GM19397 (cell line): Measurements from ENCODE around the gene NFS1.

Source experiments
- ATAC-seq: cut with Tn5 transposase; IDR thresholded peaks from one replicate; pipeline ENCODE4 v1.9.1; 2021; ENCODE audit warnings: mild to moderate bottlenecking, moderate library complexity; ENCODE audit not compliant: unreplicated experiment

NFS1 gene

DNA sequence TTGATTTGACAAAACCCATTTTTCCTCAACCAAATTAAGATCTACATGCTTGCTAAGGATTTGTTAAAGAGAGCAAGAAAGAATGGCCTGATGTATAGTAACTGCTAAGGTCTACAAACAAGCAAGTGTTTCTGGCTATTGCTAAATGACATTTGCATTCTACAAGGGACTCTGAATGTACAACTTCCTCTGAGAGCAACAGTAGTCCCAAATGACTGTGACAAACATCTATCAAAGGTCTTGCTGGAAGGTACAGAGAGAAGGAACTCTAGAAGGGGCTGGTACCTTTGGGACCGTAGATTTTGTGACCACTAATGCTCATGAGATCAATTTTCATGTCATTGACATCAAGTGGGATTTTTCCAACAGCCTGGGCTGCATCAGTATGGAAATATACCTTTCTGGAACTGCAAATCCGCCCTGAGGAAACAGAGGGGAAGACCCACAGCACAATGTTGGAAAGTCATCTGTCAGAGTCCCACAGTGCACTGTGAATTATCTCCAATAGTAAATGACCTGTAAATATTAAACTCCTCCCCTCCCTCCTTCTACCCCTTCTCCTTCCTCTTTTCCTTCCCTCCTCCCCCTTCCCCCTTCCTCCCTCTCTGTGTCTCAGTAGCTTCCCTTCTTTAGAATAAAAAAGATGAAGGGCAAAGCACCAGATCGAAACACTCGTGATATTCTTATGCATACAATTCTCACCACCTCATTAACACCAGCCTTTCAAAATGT, 18.5 kb downstream of the NFS1 start:
- ATAC-seq = no peak

DNA sequence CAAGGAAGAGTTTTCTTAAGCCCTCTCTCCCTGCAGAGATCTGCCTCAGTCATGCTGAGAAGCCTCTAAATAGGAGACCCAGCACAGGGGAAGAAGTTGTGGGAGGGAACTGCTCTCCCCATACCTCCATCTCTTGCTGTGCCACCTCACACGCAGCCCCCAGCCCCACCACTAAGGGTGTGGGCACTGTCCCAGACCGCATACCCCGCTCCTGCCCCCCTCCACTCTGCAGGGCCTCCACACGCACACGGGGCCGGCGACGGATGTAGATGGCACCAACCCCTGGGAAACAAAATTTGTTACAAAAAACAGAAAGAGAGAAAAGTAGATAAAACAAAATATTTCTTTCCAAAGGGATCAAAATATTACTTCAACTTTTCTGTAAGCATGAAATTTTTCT, 24.2 kb downstream of the NFS1 start:
- ATAC-seq = no peak

DNA sequence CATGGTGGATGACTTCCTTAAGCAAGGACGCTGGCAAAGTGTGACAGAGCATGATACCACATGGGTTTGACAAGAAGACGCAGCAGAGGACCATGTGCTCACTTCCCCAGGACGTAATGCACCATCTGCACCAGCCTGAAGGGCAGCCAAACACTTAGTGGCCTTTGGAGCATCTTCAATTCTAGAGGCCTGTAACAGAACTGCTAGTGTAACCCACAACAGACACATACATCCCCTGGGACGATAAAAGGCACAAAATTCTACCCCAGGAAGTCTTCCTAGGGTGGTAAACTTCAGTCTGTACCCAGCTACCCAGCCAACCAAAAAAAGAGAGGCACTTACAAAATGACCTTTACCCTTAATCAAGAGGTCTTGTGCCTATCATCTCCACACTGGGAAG, 25.3 kb downstream of the NFS1 start:
- ATAC-seq = no peak

DNA sequence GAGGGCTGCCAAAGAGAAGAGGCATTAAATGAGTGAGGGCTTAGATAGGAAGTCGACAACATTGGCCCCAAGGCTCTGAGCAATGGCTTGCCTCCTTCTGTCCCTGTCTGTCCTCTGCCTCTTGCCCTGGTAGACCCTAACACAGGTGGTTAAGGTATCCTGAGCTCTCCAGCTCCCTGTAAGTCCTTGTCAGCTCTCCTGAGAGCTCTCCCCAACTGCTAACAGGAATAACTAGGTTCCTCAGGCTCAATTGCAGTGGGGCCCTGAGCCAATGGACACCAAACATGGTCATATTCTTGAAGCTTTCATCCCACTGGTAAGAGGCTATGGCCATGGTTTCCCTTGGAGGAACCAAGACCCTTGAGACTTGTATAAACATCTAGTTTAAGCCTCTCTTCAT, 29.5 kb downstream of the NFS1 start:
- ATAC-seq = no peak

DNA sequence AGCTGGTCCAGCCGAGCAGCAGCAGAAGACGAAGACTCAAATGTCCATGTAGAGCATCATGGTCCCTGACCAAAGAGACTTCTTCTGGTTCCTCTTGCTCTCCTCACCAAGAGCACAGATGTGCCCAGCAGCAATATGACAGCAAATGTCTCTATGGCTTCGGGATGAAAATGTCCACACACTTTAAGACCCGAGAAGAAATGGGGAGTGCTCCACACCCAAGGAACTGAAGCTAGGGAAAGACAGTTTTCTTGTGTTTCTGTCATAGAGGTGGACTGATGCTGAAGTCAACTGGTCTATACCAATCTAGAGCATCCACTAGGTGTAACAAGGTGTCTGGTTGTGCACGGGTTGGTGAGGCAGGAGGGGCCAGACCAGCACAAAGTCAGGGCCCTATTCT, 29.9 kb downstream of the NFS1 start:
- ATAC-seq = no peak

DNA sequence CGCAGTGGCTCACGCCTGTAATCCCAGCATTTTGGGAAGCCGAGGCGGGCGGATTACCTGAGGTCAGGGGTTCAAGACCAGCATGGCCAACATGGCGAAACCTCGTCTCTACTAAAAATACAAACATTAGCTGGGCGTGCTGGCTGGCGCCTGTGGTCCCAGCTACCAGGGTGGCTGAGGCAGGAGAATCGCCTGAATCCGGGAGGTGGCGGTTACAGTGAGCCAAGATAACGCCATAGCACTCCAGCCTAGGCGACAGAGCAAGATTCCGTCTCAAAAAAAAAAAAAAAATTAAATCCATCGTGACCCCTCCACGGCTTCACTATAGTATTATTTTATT, 33.2 kb downstream of the NFS1 start:
- no peak for ATAC-seq

DNA sequence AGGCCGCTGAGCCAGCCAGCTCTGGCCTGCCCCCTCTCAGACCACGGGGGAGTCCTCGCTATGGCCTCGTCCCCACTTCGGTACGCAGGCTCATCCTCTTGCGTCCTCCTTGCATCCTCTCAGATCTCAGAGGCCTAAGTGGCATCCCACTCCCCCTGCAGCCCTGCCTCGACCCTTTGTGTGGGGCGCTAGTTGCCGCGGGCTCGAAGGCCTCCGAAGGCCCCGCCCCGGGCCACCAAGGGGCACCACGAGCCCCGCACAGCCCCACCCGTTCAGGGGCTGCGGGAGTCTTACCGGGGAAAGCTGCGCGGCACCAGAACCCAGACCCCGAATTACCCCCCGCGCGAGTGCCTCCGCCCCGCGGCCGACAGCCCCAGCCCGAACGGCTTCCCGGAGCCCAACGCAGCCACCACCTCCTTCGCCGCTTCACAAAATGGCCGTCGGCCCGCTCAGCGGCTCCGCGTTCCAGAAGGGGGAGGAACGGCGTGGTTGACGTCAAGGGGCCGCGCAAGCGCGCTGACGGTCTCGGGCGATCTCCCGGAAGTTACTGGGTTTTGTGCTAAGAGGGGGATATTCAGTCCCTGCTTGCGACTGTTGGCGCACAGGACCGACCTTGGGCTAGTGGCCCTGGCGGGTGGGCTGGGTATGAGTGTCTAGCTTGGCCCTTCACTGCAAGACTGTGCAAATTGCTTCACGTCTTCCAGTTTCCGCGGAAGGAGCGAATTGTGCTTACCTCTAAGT, 34.5 kb downstream of the NFS1 start, which contains the start of the genes CPNE1 and RBM12:
CPNE1 (minus strand) TSS at position 435 of the 741 bp plus-strand sequence. CDS start 31,977 bp downstream, outside the sequence.
RBM12 (minus strand) TSS at position 435 of the 741 bp plus-strand sequence. CDS start 9,578 bp downstream, outside the sequence.
- peak; percentile 74 for ATAC-seq

DNA sequence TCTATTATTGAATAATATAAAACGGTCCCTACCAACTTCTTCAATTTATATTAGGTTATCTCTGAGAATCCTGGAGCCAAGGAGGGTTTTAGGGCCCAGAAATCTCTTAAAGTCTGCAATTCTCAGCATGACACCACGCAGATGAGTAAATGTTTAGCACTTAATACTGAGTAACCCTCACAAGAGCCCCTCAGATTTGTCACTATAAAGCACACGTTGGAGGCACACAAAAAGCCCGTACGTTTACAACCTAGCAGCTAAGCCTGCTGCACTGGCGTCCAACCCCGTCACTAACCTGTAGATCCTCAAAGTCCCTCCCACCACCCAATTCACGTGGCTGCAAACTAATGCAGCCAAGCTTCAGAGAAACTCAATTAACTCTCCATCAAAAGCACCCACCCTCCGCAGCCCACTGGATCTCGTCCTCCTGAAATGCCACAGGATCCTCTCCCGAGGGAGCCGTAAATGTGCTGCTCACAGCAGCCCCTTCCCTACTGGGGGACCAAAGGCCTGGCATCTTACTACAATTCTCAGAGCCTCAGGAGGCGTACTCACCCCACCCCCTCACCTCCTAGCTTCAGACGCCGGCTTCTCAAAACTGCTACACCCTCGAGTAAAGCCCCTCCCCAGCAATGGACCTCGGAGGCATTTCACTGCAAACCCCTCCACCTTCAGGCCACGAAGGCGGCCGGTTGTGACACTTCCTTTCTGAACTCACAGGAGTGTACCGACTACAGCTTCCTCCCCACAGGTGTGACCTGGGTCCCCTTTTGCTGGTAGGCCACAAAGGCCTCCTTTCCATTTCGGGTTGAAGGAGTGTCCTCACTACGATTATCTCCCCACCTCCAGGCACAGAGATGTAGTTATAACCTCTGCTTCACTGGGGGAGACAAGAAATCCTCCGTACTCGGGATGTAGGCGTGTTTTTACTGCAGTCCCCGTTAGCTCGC, 35.4 kb downstream of the NFS1 start:
- ATAC-seq = peak; percentile 37

DNA sequence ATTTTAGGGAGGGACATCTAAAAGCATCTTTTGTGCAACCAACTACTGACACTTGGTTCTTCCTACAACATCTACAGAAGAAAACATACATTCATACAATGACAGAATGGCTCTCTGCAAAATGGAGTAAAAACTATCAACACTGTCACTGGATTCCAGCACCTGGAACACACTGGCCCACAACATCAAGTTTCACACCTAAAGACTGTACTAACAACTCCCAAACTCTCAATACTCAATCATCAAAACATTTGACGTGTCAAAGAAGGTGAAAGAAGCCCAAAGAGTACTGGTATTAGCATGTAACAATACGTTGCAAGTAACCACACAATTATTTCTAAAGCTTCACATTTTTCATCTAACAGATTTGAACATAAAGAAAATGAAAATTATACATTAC, 36.6 kb downstream of the NFS1 start:
- ATAC-seq = no peak

DNA sequence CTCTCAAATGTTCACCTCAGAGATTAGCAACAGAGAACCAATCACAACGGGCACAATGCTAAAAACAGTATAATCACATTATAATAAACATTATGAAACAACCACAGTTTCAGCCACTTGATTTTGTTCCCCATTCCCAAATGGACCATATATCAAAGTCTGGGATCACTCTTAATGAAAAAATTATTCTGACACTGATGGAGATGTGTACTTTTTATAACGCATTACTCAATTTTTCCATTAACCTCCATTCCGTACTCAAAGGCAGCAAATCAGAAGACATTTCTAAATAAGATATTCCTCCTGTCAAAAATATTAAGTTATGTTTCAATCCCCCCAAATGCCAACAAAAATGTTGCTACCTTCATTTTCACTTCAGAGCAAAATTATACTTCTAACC, 37.2 kb downstream of the NFS1 start:
- ATAC-seq = no peak

DNA sequence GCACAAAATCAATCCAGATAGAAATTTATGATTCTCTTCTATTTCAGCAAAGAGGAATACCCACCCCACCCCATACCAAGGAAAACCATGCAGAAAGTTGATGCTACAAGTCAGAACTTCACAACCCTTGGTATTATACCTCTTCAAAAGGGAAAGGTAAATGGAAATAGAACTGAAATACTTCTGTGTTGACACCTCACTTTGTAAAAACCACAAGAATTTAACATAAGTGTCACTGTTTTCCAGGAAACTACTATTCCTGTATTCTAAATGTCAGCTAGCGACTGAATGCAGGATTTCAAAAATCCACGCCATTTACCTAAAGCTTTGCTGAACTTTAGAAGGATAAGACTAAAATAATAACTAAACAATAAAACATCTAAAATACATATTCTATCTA, 38.1 kb downstream of the NFS1 start:
- no peak for ATAC-seq

DNA sequence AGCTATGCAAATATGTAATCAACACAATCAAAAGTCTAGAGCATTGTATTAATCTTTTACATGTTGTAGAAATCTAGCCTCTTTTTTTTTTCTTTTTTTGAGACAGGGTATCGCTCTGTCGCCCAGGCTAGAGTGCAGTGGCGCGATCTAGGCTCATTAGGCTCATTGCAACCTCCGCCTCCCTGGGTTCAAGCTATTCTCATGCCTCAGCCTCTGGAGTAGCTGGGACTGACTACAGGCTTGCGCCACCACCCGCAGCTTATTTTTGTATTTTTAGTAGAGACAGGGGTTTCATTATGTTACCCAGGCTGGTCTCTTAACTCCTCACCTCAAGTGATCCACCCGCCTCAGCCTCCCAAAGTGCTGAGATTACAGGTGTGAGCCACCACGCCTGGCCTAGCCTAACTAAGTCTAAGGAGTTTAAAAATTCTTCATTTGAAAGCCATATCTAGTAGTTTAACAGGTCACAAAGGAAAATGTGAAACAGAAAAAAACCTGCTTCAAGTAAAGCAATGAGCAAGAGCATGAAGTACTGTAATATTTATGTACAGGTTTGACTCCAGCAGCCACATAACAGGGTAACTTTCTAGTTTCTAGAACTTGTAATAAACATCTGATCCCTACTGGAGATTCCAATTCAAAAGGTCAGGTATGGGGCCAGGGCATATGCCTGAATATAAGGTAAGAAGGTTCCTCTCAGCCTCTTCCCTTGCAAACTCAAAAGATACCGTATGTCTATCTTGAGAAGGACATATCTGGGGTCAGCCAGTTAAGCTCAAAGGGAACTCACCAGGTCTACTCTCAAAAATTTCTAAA, 38.8 kb downstream of the NFS1 start:
- ATAC-seq = no peak

DNA sequence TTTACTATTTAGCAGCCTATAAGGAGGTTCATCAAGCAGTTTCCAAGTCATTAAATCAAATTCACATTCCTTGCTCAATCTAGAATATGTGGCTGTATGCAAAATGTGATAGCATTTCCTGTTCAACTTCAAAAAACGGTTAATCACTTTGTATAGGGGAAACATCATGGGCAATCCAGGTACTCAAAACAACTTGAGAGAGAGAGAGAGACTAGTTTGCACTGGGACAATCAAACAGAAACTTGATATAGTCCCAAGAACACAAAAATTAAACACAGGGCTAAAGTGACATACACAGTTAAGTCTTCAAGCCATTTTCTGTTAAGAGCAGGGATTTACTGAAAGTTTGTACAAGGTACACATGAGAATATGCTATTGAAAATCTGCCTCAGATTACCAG, 41.9 kb downstream of the NFS1 start:
- ATAC-seq = no peak

DNA sequence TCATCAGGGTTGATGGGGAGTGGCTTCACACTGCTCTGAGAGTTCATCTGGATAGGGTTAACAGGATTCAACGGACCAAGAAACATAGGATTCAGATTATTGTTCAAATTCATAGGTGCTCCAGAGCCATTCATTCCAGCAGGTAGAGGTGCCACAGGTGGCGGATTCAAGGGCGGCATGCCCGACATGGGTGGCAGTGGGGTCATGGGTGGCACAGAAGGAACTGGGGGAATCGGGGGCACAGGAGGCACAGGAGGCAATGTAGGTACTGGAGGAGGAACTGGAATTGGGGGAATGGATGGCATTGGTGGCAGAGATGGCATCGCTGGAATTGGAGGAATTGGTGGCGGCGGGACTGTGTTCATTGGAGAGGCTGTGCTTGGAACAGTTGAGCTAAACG, 44.7 kb downstream of the NFS1 start:
- ATAC-seq = no peak

DNA sequence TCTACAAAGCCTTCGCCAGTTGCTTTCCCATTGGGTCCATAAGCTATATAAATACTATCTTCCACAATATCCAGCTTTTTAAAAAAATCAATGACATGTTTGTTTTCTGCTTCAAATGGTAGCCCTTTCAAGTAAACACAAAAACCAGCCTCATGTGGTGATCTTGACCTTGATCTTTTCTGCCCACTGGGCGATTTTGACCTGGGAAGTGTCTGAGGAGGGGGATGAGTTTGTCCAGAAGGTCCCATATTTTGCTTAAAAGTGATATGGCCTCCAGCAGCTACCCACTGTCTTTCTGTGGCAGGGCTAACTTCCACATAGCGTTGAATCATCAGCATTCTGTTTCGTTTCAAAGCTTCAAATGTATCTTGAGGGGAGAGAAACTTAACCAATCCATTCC, 45.3 kb downstream of the NFS1 start:
- no peak for ATAC-seq

DNA sequence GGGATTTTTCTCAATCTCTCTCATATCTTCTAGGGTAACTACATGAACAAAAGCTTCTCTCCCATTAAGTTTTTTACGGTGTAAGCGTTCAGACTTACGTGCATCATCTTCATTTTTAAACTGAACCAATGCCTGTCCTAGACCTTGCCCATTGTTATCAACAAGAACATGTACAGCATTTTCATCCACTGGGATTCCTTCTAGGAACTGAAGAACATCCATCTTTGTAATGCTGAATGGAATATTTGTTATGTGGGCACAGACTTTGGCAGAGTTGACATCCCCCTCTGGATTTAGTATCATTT, 45.8 kb downstream of the NFS1 start:
- no peak for ATAC-seq

DNA sequence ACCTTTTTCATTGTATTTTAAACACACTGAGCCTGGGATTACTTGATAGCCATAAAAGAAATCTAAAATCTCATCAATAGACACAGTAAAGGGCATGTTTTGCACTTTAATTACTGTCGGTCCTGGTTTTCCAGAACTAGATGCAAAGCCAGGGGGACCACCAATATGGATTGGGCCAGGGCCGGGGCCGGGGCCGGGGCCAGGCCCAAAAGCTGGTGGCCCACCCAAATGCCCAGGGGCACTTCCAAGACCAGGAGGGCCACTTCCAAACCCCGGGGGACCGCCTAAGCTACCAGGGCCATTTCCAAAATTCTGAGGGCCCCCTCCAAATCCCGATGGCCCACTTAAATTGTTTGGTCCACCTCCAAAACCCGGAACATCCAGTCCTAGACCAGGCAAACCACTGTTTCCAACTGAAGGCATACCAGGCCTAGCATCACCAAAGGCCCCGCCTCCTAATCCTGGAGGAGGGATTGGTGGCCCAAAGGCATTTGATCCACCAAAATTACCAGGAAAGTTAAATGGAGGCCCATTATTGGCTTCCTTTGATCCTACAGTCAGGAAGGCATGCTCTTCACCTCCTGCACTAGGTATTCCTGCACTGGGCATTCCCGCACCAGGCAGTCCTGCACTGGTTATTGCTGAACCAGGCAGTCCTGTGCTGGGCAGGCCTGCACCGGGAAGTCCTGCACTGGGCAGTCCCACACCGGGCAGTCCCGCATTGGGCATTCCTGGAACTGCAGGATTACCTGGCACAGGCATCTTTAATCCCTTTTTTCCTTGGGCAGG, 46.3 kb downstream of the NFS1 start:
- no peak for ATAC-seq

DNA sequence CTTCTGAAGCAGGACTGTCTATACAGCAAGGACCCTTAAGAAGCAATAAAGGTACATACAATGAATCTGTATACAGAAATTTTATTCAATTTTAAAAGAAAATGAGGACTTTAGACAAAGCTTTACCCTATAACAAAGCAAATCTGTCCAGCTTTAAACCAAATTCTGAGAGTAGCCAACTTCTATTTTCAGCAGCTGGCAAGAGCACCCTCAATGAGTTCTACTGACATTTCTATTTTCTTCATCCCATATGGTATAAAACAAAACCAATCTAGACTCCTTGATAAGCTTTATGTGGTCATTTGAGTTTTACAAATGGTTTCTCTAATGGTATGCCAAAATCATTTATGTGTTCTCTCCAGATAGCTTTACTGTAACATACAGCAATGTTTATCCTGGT, 47.2 kb downstream of the NFS1 start:
- ATAC-seq = no peak

DNA sequence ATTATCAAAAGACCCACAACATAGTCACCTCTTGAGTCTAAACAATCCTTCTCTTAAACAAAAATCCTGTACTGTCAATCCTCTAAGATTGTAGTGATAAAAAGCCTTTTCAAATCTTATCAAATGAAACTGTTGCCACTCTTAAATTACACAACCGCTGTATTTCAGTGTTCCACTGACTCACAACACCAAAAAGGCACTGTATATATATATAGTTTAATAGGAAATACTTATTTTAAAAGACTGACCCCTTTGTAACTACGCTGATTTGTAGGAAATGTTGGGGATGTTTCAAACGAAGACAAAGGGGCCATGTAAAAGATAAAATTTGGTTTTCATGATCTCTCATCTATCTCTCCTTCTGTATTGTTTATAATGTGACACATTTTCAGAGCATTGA, 48.5 kb downstream of the NFS1 start:
- no peak for ATAC-seq

DNA sequence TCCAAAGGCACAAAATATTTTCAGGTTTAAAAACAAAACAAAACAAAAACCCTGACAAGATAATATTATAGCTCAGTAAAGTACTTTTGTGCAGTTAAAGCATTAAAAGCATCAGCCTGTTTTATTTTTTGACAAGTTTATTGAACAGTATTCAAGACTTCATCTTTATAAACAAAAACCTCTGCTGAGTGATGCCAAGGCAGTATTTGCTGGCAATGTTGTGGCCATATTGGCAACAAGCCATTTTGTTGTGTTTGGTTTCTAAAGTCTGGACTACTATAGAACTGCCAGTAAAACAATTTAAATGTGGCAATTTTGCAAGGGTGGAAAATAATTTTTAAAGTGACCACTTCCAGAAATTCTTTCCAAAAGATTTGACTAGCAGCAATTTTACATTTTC, 50.3 kb downstream of the NFS1 start:
- ATAC-seq = no peak
